CD4-positive, alpha-beta T cell treated with Interferon alpha-2 for 1 hour (primary cell): Measurements from ENCODE around the gene DYSF.

ENCODE experiments used
- DNase-seq, 2 donors: peaks; one replicate each; pipeline ENCODE4 v3.0.0-alpha.2; 2020 to 2022

The DYSF gene

GRCh38 chr2:71697106-71698004 is 244.0 kb downstream of the DYSF start:
- DNase-seq, result no peak

GRCh38 chr2:71699428-71699827 is 246.1 kb downstream of the DYSF start:
- DNase-seq, result no peak

- DNase-seq, result no peak
These were observed 246.8 kb downstream of the DYSF start for GRCh38 chr2:71700041-71700657.

GRCh38 chr2:71700658-71701397 is 247.5 kb downstream of the DYSF start:
- no peak for DNase-seq

- no peak for DNase-seq
These were observed 249.0 kb downstream of the DYSF start for GRCh38 chr2:71702071-71702970.

- DNase-seq, result no peak
These were observed 249.9 kb downstream of the DYSF start for GRCh38 chr2:71702971-71703898.

- no peak for DNase-seq
These were observed 250.8 kb downstream of the DYSF start for GRCh38 chr2:71704131-71704561.

GRCh38 chr2:71704688-71705087 is 251.3 kb downstream of the DYSF start:
- DNase-seq, result no peak

GRCh38 chr2:71705171-71705960 is 252.0 kb downstream of the DYSF start:
- no peak for DNase-seq

- DNase-seq, result no peak
These were observed 252.8 kb downstream of the DYSF start for GRCh38 chr2:71706121-71706520.

- no peak for DNase-seq
These were observed 253.5 kb downstream of the DYSF start for GRCh38 chr2:71706836-71707235.

GRCh38 chr2:71710367-71711132 is 257.2 kb downstream of the DYSF start:
- DNase-seq, result no peak

GRCh38 chr2:71711133-71711855 is 257.9 kb downstream of the DYSF start:
- DNase-seq, result no peak

- DNase-seq, result no peak
These were observed 258.9 kb downstream of the DYSF start for GRCh38 chr2:71712158-71712818.

GRCh38 chr2:71713581-71714580 is 260.5 kb downstream of the DYSF start:
- no peak for DNase-seq

GRCh38 chr2:71714601-71715240 is 261.4 kb downstream of the DYSF start:
- DNase-seq, result no peak
